Stomach (tissue), 4 donors: Measurements from ENCODE around the gene MKNK2.

Source experiments
- EP300 ChIP-seq: sonication (generic); formaldehyde crosslinking; IDR thresholded peaks from one replicate; pipeline ENCODE4 v1.6.1; 2017; ENCODE audit warnings: antibody characterized with exemption
- POLR2A ChIP-seq, 4 donors: fragments of 450-650 bp; IDR thresholded peaks; one replicate each; pipeline ENCODE4 v1.6.1; 2016; ENCODE audit warnings: antibody characterized with exemption in 4 of 4, control low read depth in 2 of 4, mild to moderate bottlenecking in 1 of 4, moderate library complexity in 1 of 4
- TF ChIP-seq, protein P1 (sequence below), 7 experiments: fragments of 450-650 bp in 4 of 7; fragments of 200-600 bp in 3 of 7; sonication (generic) in 3 of 7; IDR thresholded peaks; one replicate each; pipeline ENCODE4 v1.5.1; 2016 to 2019; ENCODE audit warnings: antibody characterized with exemption in 7 of 7, control low read depth in 2 of 7, mild to moderate bottlenecking in 1 of 7

DNA sequence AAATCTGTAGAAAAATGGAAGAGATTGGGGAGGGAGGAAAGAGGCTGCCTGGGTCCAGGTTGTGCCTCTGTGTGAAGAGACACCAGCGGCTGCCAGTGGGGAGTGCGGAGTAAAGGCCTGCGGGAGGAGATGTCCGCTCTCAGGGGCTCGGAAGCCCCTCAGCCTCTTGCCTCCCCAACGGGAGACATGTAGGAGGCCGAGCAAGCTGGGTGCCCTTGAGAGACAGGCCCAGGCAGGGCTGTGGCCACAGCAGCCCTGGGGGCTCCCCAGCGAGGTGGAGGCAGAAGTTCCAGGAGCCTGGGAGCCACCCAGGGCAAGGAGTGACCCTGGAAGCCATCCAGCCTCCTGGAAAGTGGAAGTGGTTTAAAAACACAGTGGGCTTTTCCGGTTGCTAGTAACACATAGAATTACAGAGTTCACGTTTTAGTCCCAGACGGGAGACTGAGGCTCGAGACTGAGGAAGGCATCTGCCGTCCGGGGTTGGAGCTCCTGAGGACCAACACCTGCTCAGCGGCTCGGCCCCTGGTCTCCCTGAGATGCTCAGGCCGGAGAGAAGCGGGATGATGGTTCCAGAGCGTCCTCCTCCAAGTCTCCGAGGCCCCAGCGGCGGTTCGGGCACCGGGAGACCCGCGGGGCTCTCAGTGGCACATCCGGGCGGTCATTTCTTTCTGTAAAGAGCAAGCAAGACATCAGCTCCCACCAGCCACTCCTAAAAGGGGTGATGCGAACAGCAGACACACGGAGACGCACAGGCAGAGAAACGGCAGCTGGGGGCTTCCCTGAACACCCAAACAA lies 21.9 kb upstream of the MKNK2 start:
- TF ChIP-seq POLR2A (IDR thresholded peaks at IDR 0.05) (no peak), EP300 (no peak)
- TF ChIP-seq, protein P1, sequence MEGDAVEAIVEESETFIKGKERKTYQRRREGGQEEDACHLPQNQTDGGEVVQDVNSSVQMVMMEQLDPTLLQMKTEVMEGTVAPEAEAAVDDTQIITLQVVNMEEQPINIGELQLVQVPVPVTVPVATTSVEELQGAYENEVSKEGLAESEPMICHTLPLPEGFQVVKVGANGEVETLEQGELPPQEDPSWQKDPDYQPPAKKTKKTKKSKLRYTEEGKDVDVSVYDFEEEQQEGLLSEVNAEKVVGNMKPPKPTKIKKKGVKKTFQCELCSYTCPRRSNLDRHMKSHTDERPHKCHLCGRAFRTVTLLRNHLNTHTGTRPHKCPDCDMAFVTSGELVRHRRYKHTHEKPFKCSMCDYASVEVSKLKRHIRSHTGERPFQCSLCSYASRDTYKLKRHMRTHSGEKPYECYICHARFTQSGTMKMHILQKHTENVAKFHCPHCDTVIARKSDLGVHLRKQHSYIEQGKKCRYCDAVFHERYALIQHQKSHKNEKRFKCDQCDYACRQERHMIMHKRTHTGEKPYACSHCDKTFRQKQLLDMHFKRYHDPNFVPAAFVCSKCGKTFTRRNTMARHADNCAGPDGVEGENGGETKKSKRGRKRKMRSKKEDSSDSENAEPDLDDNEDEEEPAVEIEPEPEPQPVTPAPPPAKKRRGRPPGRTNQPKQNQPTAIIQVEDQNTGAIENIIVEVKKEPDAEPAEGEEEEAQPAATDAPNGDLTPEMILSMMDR (IDR thresholded peaks at IDR 0.05), result no peak
